ENCODE data around the gene STUM. TPM values are rescaled to one million over a fixed set of nuclear protein-coding genes. Genes with fewer than 3 reads are reported as not detected.
"Not testable (repeated sequence)": the region's sequence is repeated elsewhere in the genome, so short reads cannot be mapped to it uniquely, and the experiment has no call there.

STUM gene
- total RNA-seq, 1 donor from 2014 or later, result 0.85 TPM

DNA sequence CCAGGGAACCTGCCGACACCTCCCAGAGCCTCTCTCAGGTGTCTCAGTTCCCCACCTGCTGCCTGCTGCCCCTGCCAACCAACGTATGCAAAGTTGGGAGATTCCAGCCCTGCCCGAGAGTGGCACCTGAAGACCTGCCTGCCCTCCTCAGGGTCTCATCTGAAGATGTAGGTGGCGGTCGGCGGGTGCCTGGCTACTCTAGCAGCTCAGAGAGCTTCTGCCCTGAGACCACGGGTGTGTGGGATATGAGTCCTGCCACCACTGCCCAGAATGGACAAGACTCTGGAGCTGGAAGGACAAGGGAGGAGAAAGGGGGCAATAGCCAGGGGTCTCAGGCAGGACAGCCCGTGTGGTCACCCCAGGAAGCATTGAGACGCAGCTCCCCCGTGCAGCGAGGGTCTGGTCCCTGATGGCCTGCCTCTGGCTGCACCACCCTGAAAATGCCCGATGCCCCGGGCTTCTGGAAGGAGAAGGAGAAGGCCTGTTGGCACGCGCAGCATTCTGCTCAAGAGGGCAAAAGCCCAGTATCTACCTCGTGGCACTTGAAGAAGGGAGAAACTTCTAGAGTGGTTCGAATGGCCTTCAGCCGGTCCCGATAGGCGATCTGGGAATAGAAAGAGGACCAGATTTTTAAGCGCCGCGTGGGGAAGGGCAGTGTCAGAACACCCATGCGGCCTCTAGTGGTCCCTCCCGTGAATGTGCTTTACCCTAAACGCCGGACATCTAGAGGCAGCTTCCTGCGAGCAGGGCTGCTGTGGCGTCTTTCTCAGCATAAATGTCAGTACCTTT lies 88.8 kb downstream of the STUM start:
- TF ChIP-seq, protein P1, sequence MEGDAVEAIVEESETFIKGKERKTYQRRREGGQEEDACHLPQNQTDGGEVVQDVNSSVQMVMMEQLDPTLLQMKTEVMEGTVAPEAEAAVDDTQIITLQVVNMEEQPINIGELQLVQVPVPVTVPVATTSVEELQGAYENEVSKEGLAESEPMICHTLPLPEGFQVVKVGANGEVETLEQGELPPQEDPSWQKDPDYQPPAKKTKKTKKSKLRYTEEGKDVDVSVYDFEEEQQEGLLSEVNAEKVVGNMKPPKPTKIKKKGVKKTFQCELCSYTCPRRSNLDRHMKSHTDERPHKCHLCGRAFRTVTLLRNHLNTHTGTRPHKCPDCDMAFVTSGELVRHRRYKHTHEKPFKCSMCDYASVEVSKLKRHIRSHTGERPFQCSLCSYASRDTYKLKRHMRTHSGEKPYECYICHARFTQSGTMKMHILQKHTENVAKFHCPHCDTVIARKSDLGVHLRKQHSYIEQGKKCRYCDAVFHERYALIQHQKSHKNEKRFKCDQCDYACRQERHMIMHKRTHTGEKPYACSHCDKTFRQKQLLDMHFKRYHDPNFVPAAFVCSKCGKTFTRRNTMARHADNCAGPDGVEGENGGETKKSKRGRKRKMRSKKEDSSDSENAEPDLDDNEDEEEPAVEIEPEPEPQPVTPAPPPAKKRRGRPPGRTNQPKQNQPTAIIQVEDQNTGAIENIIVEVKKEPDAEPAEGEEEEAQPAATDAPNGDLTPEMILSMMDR (IDR thresholded peaks at IDR 0.05; ENCODE audit: borderline replicate concordance), result peak; percentile 71
- Histone ChIP-seq H3K9me3 (replicated peaks) (no peaks in the 10 kb centered on the region), H3K36me3 (peaks cover 36% of the 10 kb centered on the region), H3K4me3 (no peak overlapping the region), H3K4me1 (peaks cover 65% of the 10 kb centered on the region), H3K27me3 (ENCODE audit: low read depth) (no peaks in the 10 kb centered on the region), H3K27ac (replicated peaks) (peak overlapping the region; percentile 77)
- intact Hi-C loops (cut with micrococcal nuclease), result loop anchor here (10.0 kb wide), 1 partner anchor 47 kb away; no protein-coding TSS in a partner anchor
- peak; percentile 65 for DNase-seq

DNA sequence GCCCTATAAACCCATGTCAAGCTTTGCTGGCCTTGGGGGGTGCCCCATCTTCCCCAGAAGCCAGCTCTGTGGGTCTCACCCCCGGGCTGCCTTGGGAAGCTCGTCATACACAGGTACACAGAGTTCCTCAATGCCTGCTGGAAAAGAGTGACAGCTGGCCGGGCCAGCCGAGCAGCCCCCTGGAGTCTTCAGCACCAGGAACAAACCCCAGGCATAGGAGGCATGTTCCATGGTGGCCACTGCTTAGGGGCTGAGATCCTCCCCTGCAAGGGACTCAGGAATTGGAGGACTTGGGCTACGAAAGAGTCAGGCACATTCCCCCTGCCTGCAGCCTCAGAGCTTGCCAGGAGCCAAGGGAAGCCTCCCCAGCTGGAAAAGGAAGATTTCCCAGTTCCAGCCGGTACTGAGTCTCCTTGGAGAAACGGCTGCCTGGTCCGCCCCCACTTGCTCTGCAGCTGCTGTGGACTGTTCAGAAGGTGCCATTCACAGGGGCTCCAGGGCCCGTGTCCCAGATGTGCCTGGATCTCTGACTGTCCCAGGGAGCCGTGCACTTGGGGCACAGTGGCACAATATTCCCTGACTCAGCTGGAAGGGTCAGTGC lies 89.5 kb downstream of the STUM start:
- Histone ChIP-seq H3K27ac (replicated peaks) (peak overlapping the region; percentile 77), H3K4me1 (peaks cover 60% of the 10 kb centered on the region), H3K27me3 (ENCODE audit: low read depth) (no peaks in the 10 kb centered on the region), H3K36me3 (peaks cover 36% of the 10 kb centered on the region), H3K9me3 (replicated peaks) (no peaks in the 10 kb centered on the region), H3K4me3 (no peak overlapping the region)
- intact Hi-C loops (cut with micrococcal nuclease), result loop anchor here (10.0 kb wide), 1 partner anchor 47 kb away; no protein-coding TSS in a partner anchor
- DNase-seq, result peak; percentile 19
- TF ChIP-seq, protein P1 (IDR thresholded peaks at IDR 0.05; ENCODE audit: borderline replicate concordance), result no peak

DNA sequence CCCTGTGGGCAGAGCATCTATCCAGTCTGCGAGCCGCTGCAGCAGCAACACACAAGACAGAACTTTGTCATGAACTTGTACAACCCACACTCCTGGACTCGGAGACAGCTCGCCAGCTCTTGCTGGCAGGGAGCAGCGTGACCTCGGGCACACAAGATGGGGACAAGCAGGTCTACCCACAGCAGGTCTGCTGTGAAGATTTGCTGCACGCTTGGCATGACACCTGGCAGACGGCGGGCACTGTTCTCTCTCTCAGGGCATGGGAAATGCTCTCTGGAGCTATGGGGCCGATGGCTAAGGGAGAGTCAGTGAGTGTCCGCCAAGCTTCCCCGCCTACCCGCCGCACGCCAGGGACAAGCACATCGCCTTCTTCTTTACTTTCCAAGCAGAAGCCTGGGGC lies 90.0 kb downstream of the STUM start:
- TF ChIP-seq, protein P1 (IDR thresholded peaks at IDR 0.05; ENCODE audit: borderline replicate concordance), result no peak
- peaks cover 36% of the 10 kb centered on the region for H3K36me3 ChIP-seq
- H3K9me3 ChIP-seq (replicated peaks), result no peaks in the 10 kb centered on the region
- H3K4me1 ChIP-seq, result peaks cover 57% of the 10 kb centered on the region
- H3K4me3 ChIP-seq, result no peak overlapping the region
- peak; percentile 31 for DNase-seq
- H3K27me3 ChIP-seq (ENCODE audit: low read depth), result no peaks in the 10 kb centered on the region
- intact Hi-C loops (cut with micrococcal nuclease), result loop anchor here (10.0 kb wide), 1 partner anchor 46 kb away; no protein-coding TSS in a partner anchor
- peak overlapping the region; percentile 77 for H3K27ac ChIP-seq (replicated peaks)

DNA sequence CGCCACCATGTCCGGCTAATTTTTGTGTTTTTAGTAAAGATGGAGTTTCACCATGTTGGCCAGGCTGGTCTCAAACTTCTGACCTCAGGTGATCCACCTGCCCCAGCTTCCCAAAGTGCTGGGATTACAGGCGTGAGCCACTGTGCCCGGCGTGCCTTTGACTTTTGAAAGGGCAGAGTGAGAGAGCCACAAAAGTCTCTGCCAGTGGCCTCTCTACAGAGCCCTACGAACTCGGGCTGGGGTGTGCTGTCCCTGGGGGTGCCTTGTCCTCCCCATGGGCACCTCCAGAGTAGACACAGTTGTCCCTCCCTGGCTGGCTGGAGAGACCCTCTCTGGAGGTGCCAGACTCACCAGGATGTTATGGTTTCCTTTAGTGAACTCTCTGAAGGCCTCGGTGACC lies 90.6 kb downstream of the STUM start:
- H3K4me1 ChIP-seq, result peaks cover 57% of the 10 kb centered on the region
- not testable (repeated sequence) for H3K9me3 ChIP-seq (replicated peaks); DNase-seq; H3K4me3 ChIP-seq; H3K27me3 ChIP-seq (ENCODE audit: low read depth)
- H3K36me3 ChIP-seq, result peaks cover 36% of the 10 kb centered on the region
- H3K27ac ChIP-seq (replicated peaks), result peak overlapping the region; percentile 77
- intact Hi-C loops (cut with micrococcal nuclease), result loop anchor here (10.0 kb wide), 1 partner anchor 46 kb away; no protein-coding TSS in a partner anchor

DNA sequence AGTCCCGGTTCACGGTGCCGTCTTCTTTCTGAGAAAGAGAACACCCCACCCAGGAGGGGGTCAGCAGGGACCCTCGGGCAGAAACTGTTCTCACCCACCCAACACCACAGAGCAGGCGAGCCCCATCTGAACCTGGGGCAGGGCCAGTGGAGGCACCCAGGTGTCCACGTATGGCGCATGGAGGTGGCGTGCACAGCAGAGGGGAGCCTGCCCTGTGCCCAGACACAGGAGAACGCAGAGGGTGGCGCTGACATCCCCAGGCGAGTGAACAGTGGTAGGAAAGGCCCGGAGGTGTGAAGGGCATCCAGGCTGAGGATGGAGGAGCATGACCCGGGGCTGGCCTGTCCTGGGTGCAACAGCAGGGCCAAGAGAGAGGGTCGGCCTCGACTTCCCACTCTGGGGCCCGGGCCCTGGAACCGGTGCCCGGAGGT lies 91.1 kb downstream of the STUM start:
- no peak for DNase-seq
- Histone ChIP-seq H3K27ac (replicated peaks) (peak overlapping the region; percentile 51), H3K27me3 (ENCODE audit: low read depth) (no peaks in the 10 kb centered on the region), H3K4me1 (peaks cover 57% of the 10 kb centered on the region), H3K36me3 (peaks cover 36% of the 10 kb centered on the region), H3K4me3 (no peak overlapping the region), H3K9me3 (replicated peaks) (no peaks in the 10 kb centered on the region)
- intact Hi-C loops (cut with micrococcal nuclease), result loop anchor here (10.0 kb wide), 1 partner anchor 45 kb away; no protein-coding TSS in a partner anchor
- TF ChIP-seq, protein P1 (IDR thresholded peaks at IDR 0.05; ENCODE audit: borderline replicate concordance), result no peak
